Neural cell (in vitro differentiated cells): ENCODE measurements around the gene FBXL17.

Experiments
- CTCF ChIP-seq: fragments of 450-650 bp; IDR thresholded peaks from 2 replicates; pipeline ENCODE4 v1.5.1; 2014; ENCODE audit warnings: antibody characterized with exemption, mild to moderate bottlenecking, moderate library complexity; ENCODE audit not compliant: poor library complexity, severe bottlenecking
- TAF1 ChIP-seq: IDR thresholded peaks from 2 replicates; pipeline ENCODE4 v1.6.1; 2012; ENCODE audit warnings: low read depth

GRCh38 chr5:107875833-107876232, 506.1 kb downstream of the FBXL17 start:
- TF ChIP-seq CTCF, result no peak
- no peak for TF ChIP-seq TAF1
